GM19395 (cell line): Measurements from ENCODE around the gene CACHD1.

ENCODE experiments used
- ATAC-seq: cut with Tn5 transposase; IDR thresholded peaks from one replicate; pipeline ENCODE4 v1.9.1; 2021; ENCODE audit warnings: mild to moderate bottlenecking, moderate library complexity; ENCODE audit not compliant: unreplicated experiment

The CACHD1 gene

DNA sequence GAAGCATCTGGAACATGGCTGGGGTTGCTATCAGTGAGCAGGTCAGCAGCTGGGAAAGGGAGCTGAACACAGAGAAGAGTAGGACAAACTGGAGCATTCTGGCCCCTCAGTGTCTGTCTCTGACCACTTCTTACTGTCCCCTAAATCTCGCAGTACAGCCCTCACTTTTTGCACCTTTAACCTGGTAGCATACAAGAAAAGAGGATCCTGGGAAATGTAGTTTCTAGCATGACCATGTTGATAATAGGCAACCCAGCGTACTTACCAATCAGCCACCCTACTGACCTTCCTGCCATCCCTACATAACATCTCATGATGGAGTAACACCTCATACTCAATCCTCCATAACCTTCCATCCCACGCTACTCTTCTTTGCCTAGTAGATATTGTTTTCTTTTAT lies 175.8 kb downstream of the CACHD1 start:
- ATAC-seq, result no peak

DNA sequence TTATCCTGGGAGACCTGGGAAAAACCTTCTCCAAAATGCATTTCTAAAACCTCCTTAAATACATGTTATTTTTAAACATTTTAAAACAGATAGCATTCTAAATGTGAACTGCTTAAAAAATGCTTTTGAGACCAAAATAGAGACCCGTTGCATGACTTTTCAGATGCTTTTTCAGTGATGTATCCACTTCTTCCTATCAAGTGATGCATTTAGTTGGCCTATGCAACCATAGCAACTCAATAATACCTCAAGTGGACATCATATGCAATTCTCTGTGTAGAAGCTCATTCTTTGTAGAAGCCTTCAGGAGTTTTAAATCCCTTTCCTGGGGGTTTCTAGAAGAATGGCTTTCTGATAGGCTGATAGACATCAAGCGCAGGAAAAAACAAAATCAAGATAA lies 180.5 kb downstream of the CACHD1 start:
- ATAC-seq, result no peak

DNA sequence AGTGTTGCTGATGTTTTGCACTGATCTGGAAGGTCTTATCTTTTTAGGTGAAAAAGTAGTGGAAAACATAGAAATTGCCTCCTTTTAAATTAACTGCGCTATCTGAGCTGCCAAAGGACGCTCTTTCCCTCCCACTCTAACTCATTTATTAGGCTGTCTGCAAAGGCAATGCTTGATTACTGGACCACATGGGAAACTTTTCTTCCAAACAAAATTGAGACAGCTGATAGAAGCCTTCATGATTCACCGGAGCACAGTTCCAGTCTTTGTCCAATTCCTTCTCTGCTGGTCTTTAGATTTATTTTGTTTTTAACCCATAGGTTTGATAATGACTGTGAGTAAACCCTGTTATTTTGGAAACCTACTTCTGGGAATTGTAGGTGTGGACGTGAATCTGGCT lies 181.9 kb downstream of the CACHD1 start:
- no peak for ATAC-seq

DNA sequence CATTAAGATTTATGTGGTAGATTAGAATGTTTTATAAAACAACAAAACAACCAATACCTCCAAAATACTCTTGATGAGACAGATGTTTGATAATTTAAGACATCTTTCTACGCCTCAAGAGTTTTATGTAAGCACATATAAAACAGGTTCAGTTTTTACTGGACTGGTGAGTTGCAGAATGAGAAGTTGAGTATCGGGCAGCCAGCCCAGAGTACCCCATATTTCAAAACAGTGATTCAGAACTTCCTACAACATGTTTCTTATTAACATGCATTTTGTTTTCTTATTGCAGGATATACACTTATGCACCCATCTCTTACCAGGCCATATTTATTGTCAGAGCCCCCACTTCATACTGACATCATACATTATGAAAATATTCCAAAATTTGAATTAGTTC lies 183.5 kb downstream of the CACHD1 start:
- ATAC-seq, result no peak

DNA sequence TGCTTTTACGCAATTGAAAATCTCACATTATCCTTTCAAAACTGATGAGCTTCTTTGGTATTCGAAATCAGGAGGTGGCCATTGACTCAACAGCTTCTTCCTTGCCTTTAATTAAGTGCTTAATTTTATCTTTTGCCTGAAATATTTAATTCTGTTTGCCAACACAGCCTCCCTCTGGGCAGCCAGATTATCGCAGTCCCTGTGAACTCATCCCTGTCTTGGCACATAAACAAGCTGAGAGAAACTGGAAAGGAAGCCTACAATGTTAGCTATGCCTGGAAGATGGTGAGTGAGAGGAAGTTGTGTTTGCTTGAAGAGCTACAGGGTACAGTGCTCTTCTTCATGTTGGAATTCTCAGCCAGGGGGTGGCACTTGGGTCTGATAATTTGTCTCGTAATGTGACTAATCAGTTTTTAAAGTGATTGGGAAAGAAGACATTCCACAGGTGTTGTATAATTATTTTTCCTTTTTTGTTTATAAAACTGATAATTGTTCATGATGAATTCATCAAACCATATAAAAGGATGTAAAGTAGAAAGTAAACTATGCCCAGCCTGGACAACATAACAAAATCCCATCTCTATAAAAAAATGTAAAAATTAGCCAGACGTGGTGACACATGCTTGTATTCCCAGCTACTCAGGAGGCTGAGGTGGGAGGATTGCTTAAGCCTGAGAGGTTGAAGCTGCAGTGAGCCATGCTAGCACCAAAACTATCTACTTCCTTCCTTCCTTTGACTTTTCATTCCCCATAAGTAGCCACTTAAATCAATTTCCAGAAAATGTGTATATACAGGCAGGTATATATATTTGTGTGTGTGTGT lies 184.8 kb downstream of the CACHD1 start:
- no peak for ATAC-seq

DNA sequence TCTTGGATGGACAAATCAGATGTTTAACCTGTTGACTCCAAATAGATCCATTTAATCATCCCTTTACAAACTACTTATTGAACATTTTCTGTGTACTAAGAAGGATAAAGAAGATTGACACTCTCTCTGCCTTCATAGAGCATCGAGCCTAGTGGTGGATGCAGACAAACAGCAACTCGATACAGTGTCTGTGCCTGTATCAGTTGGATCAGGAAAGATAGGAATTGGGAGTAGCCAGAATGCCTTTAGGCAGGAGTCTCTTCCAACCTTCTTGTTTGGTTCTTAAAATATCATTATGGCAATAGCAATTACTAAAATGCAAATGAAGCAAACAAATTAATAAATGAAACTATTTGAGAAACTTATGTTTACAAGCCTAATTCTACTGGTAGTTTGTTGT lies 185.9 kb downstream of the CACHD1 start:
- no peak for ATAC-seq

DNA sequence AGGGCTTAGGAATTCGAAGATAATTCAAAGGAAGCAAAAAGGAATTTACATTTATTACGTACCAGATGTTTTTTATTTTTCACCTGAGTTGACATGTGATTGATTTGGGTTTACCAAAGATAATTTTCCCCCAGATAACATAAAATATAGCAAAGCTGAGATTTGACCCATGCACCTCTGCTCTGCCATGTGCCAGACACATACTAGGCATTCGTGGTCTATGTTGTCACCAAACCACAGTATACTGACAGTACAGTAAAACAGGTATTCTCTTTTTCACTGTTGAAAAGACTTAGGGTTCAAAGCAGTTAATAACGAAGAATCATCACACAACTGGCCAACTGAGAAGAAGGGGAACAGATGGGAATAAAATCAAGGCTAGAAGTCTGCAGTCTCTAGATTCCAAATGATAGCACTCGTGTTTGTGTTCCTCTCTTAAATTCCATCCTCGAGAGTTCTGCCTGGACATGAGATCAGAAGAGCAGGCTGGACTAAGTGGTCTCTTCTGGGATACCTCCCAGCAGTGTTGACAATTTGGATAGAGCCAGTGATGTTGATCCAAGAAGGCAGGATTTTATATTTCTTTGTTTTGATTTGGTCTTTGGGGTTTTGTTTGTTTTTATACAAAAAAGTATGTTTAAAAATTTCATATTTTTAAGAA lies 189.7 kb downstream of the CACHD1 start:
- no peak for ATAC-seq

DNA sequence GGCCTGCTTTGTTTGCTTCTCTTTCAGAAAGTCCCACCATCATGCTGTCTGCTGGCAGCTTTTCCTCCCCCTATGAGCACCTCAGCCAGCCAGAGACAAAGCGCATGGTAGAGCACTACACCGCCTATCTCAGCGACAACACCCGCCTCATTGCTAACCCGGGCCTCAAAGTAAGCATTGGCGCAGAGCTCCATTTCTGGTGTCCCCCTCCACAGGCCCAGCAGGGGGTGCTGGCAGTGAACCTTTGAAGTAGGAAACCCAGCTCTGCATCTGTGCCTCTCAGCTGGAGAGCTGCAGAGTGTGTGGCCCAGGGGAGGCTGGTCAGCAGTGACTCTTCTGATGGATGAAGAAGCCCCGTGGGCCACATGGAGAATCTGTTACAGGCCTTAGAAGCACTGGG lies 193.7 kb downstream of the CACHD1 start:
- no peak for ATAC-seq

DNA sequence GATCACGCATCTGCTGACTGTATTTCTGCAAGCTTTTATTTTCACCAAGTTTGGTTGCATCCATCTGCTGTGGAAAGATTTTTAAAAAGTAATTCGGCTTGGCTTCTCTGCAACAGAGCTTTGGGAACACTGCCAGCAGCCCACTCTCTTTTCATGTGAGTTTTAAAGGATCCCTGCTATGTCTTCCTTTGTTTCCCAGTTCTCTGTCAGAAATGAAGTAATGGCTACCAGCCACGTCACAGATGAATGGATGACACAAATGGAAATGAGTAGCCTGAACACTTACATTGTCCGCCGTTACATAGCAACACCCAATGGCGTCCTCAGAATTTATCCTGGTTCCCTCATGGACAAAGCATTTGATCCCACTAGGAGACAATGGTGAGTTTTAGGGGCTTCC lies 194.4 kb downstream of the CACHD1 start:
- no peak for ATAC-seq

DNA sequence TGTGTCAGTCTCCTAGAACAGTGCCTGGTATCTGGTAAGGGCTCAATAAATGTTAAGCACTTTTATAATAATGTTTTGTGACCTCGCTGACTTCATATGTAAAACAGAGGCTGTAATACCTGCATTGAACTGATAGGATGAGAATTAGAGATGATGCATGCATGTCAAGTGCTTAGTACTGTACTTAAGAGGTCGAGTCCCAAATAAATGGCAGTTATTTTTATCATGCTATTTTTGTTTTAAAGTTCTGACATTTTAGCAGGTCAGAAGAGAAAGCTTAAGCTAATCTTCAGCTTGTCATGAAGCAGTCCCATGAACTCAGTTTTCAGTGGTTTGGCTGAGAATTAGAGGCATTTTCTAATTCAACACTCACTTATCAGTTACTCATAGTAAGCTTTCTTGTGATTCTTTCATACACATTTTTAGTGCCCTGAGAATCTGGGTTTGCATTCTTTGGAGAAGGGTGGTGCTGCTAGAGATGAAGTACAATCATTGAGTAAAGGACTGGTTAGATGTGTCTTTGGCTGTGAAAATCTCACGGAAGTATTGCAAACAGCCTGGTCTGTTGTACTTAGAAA lies 199.3 kb downstream of the CACHD1 start:
- ATAC-seq, result no peak

DNA sequence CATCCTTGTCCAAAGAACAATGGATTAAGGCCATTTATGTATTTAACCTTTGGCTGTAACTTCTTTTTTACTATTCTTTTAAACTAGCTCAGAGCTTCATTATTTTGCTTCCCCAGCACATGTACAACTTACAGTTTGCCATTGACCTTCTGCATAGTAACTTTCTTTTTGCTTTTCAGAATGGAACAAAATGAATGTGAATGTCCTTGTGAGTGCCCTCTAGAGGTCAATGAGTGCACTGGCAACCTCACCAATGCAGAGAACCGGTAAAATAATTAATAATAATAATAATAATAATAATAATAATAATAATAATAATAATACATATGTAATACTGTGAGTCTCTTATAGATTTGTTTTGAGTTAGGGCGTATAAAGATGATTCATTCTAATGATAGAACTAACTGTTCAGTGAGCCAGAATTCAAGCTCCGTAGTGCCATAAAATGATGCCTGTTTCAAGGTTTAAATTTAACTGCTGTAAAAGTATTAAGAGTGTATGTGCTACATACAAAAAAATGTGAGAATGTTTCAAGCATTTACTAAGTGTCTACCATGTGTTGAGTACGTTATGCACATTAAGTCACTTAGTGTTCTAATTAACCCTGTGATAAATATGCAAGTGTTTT lies 205.9 kb downstream of the CACHD1 start:
- peak; percentile 61 for ATAC-seq

DNA sequence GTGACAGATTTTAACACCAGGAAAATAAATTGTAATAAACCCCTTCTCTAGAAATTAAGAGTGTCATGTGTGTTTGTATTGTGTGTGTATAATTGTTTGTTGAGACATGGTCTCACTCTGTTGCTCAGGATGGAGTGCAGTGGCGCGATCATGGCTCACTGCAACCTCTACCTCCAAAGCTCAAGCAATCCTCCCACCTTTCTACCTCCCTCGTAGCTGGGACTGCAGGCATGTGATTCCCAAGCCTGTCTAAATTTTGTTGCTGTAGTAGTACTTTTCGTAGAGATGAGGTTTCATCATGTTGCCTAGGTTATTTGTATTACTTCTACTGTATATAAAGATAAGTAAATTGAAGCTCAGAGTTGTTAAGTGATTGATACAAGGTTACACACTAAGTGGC lies 206.5 kb downstream of the CACHD1 start:
- no peak for ATAC-seq

DNA sequence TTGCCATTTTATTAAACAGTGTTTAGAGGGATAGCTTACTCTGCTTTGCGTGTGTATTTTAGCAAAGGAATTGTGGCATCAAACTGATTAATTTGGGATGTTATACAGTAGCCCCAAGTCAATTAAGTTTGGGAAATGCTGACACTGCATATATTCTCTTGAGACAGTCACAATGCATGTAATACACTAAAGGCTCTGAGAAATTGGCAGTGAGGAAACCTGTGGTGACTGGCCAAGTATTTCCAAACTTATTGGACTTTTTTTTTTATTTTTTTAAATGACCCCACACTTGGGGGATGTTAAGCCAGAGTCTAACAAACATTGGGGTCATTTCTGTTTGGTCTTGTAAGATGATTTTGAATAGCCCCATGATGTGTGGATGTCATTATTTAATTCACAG lies 207.6 kb downstream of the CACHD1 start:
- no peak for ATAC-seq

DNA sequence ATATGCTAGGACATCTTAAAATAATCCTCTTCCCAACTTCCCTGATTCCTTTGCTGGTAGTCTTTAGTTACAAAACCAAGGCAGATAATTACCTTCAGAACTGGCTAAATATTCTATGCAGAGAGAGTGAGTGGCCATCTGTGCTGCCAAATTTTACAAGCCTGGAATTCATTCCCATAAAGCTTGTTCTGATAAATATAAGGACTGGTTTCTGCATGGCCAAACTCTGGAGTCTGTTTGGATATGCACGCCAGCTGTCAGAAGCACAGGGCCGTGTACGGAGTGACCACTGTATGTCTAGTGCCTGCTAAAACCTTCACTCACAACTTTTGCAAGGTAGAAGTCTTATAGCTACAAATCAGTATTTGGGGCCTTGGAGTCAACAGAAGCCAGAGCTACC lies 208.4 kb downstream of the CACHD1 start:
- ATAC-seq, result no peak

DNA sequence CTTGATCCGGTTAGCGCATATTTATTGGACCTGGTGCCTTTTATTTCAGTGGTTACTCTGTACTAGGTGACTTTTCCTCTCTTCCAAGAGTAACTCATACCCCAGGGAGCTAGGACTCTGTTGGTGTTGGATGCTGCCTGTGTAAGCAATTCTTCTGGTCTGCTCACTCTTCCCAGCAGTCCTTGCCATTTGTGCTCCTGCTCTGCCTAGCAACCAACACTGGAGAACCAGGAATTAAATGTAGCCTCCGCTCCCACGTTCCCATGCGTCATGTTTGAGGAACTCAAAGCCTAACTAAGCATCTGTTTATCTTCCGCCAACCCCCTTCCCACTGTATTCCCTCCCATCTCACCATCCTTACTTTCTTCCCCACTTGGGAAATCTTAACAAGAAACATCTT lies 209.2 kb downstream of the CACHD1 start:
- ATAC-seq, result no peak

DNA sequence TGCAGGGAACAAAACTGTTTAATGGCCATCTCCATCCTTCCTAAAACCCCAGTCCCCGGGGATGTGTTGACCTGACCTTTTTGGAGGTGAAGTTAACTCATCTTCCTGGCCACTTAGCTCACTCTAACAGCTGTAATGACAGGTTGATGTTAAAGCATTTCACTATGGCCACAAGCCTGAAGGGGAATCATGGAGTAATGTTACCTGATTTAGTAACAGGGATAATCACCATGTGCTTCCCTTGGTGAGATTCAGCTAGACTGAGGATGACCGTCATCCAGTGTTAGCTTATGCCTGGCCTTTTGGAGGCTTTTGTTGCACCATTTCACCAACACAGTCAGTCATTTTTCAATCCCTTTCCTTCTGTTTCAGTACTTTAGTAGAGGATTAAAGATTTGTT lies 210.7 kb downstream of the CACHD1 start:
- ATAC-seq, result no peak

DNA sequence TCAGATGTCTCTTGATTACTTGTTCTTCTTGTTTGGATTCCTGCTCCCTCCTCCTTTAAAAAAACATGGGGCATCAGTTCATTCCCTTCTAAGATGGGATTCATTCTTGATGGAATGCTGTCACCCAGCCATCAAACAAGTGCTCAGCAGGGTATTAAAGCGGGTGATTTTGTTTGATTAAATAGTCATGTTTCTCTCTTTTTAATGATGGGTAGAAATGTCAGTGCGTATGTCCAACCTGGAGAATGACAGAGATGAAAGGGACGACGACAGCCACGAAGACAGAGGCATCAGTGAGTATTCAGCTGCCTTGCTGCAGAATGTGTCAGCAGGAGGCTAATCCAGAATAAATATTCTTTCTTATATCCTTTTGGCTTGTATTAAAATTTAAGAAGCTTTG lies 211.1 kb downstream of the CACHD1 start:
- ATAC-seq, result no peak

DNA sequence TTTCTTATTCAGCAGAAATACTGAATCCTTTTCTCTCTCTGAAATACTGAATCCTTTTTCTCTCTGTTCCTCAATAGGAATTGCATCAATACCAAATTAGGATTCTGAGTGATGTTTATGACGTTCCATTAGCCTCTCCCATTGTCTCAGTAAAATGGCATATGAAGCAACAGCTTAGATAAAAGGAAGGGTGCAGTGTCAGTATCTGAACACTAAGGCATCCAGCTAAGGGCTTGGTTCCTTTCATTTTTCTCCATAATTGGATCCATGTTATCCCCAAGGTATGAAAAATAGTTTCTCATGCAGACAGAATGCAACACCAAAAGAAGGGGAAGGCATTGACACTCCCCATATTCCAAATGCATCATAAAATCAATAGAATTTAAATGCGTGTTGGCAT lies 213.5 kb downstream of the CACHD1 start:
- ATAC-seq, result no peak

DNA sequence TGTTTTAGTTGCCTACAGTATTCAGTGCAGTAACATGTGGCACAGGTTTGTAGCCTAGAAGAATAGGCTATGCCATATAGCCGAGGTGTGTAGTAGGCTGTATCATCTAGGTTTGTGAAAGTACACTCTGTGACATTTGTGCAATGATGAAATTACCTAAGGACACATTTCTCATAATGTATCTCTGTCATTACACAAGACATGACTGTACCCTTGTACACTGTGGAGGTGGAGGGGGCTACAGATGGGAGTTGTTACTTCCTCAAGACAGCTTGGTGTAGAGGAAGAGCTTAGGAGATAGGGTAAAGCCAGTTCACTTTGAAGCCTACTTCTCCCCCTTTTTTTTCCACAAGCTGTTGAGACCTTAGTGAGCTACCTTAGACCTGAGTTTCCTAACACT lies 215.3 kb downstream of the CACHD1 start:
- ATAC-seq, result no peak

DNA sequence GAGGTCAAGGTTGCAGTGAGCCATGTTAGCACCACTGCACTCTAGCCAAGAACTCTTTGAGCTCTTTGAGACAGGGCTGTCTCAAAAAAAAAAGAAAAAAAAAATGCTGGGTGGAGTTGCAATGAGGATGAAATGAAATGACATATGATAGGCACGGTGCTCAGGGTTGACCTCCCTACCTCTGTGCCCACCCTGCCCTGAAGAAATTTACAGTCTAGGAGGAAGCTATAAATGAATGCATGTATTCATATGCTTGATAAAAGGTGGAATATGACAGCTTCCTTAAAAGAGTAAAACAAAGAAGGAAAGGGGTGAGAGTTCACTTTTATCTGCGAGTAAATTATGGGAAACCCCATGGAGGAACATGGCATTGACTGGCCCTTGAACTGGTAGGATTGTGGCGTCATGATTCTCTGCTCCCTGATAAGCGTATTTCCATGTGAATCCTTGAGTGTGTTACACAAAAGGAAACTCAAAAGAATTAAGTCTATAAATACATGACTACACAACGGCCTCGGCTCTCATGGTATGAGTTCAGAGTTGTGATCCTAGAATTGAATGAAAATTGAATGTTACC lies 215.9 kb downstream of the CACHD1 start:
- no peak for ATAC-seq
